Hematopoietic multipotent progenitor cell (in vitro differentiated cells): ENCODE results near the gene DLG3. TPM values are rescaled to one million over a fixed set of nuclear protein-coding genes. Genes with fewer than 3 reads are reported as not detected.
"Not testable (repeated sequence)": the region's sequence is repeated elsewhere in the genome, so short reads cannot be mapped to it uniquely, and the experiment has no call there.

Source experiments
- DNase-seq, 3 donors: peaks; one replicate each; pipeline ENCODE4 v3.0.0-alpha.2; 2011 to 2015; ENCODE audit warnings: low read depth in 2 of 3, low spot score in 2 of 3
- total RNA-seq: library from RNA; depleted of rRNA; stranded (reverse); fragments of >200 nt; gene quantifications from one replicate; pipeline ENCODE4 v1.2.3, GENCODE V29; 2012

Gene DLG3
- 6.7 TPM for total RNA-seq

DNA sequence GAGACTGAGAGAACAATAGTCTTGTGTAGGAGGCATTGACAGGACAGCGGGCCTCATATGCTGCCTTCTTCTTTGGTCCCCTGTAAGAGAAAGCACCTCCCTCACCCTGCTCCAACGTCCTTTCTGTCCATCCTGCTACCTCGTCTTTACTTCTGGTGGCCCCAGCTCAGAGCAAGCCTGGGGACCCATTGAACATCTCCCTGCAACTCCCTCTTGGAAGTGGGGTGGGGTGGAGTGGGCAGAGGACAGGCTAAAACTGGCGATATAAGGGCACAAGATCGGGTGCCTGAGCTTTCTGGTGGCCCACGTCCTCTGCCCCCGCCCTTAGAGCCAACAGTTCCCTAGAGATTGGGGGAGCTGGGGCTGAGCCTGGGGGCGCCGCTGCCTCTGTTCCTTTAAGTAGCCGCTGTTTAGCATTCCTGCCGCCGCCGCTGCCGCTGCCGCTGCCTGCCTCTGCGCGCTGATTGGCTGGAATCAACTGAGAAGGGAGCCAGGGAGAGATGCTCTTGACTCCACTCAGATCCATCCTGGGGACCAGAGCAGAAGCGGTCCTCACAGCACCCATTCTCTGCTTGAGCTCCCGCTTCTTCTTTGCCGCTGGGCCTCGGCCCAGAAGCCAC is at the start of gene DLG3:
DLG3 (plus strand) TSS at position 510 of the 620 bp plus-strand sequence. CDS start 367 bp downstream, outside the sequence.
- DNase-seq, result no peak

GRCh38 chrX:70398899-70399298 is 45.7 kb upstream of the DLG3 start:
- peak in 2 of 3 donors; percentile 4 to 7 for DNase-seq

GRCh38 chrX:70400181-70400580 is 44.5 kb upstream of the DLG3 start:
- not testable (repeated sequence) for DNase-seq

DNA sequence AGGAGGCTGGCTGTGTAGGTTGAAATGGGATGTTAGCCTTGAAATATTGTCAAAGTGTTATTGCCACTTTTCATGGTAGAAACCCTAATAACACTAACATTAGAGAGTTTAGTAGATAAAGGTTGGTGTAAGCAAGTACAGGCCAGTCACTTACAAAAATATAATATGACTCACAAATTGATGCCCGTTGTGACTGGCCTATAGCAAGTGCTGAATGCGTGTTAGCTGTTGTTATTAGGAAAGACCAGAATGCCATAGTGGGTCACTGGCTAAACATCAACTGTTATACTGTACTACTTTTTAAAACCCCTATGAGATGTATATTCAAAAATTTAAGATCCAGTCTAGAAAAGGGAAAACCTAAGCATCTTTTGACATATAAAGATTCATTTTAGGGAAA is 41.9 kb upstream of the DLG3 start:
- no peak for DNase-seq

DNA sequence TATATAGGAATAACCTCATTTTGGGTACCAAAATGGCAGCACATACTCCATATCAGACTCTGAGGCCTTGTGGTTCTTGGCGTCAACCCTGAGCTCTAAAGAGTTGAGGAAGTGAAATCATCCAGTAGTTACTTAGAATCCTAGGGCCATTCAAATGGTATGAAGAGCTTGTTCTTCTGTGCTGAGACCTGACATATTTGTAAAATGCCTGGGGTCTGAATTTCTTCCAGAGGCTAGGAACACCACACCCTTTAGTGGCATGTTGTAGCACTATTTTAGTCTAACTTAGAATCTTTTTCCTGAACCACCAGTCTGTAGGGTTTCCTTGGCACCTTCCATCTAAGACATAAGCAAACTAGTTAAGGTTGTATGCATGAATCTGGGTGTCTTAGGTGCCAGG is 39.6 kb upstream of the DLG3 start:
- no peak for DNase-seq

GRCh38 chrX:70410921-70411320 is 33.7 kb upstream of the DLG3 start:
- DNase-seq, result no peak

GRCh38 chrX:70411475-70411874 is 33.2 kb upstream of the DLG3 start:
- no peak for DNase-seq

DNA sequence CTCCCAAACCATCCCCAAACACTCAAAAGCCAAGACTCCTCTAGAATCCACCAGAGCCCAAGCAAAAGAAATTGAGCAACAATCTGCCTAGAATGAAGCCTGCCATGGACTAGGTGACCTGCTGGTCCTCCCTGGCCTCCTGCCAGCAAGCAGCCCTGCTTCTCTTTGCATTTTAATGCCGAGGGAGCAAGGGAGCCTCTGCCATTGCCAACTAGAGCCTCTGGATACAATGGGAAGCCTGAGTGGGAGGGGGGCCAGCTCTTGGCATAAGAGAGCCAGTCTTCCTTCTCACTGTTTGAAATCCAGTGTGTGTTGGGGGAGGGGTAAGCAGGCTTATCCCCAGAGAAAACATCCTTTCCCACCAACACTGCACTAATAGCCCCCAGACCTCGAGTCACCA is 23.0 kb upstream of the DLG3 start:
- no peak for DNase-seq

GRCh38 chrX:70422851-70423341 is 21.7 kb upstream of the DLG3 start, which contains the start of gene GDPD2:
TSS of gene GDPD2 (plus strand) at chrX:70423314. CDS start at chrX:70424985, 1,671 bp downstream.
- peak in 2 of 3 donors; percentile 47 to 55 for DNase-seq

DNA sequence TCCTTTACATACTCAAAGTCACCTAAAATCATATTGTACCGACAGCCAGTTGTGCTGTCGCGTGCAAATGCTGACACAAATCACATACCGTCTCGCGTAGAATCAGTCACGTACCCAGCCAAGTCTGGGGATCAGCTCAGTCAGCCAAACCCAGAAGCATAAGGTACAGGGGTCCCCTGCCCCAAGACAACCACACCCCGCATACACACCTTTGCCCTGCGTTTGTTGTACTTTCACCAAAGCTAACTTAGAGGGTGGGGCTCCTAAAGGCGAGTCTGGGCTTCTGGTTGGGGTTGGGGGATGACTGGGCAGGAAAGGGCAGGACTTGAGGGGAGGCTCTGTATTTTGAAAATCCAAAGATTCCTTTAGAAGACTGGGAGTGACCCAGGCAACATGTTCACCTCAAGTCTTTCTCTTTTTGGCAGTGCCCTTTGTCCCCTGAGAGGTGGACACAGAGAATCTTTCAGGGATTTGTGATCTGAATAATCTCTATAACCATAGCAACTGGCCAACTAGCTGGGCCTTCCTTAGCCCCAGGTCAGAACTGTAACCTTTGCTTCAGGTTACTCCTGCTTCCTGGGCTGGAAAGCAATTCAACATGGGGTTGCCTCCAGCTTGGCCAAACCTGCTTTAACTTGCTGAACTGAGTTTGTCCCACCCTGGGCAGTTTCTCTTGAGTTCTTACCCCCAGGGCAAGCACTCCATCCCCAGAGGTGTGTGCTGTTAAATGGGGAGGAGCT is 20.5 kb upstream of the DLG3 start:
- DNase-seq, result no peak

DNA sequence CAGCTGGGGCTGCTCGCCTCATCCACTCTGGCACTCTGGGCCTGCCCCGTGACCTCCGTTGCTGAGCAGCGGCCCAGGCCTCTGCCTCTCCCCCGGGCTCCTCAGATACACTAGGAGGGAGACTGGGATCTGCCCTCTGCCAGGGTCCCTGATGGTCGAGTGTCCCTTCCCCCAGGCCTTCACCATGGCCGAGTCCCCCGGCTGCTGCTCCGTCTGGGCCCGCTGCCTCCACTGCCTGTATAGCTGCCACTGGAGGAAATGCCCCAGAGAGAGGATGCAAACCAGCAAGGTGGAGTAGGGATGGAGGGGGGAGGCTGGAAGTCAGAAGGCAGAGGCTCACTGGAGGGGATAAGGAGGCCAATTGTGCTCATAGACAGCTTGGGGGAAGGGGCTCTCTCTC is 19.8 kb upstream of the DLG3 start:
- no peak for DNase-seq

- DNase-seq, result no peak
Measured at GRCh38 chrX:70426286-70427278, 18.1 kb upstream of the DLG3 start.

- DNase-seq, result no peak
Measured at GRCh38 chrX:70427365-70427764, 17.3 kb upstream of the DLG3 start.

DNA sequence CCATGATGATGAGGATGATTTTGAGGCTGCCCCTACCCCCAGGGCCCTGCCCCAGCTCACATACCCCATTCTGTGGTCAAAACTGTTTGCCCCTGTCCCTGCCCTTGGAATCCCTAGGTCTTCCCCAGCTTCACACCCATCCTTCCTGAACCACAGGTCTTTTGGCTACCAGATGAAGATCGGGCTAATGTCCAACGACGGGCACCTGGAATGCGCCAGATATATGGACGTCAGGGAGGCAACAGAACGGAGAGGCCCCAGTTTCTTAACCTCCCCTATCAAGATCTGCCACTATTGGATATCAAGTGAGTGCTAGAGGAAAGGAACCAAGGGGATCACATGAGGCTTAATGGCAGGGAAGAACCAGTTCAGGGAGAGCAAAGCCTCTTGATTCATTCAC is 14.9 kb upstream of the DLG3 start:
- DNase-seq, result no peak

DNA sequence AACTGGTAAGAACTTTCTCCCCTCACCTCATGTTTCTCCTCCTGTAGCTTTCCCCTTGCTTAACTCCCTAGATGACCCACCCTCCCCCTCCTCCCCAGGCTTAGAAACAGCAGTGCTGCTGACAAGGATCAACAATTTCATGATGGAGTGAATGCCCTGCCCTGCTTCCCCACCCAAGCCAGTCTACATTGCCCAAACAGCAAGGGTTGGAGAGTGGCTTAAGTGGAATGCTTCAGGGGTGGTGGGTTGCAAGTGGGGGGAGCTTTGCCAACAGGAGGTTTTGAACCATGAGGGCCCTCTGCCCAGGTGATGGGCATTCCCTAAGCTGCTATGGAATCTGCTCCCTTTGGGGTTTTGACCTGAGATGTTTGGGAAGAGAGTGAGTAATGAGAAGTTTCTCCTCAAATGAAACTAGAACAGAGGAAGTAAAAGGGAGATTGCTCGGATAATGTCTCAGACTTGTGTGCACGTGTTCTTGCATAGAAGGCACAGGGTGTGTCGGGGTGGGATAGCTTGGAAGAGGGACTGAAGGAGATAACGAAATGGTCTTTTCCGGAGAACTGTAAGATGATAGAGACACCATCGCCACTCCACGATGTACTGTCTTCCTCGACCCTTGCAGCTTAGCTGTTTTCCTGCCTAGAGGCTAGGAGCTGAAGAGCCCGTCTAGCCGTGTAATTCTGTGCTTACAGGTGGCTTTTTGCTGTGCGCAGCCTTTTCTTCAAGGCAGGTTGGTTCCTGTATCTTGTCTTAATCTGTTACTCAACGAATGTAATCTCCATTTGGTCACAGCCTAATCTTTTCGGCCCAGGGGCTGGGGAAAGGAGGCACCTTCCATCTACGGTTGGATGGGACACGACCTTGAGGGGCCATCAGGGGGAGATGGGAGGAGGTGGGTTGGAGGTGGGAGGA is 11.4 kb upstream of the DLG3 start:
- DNase-seq, result no peak

DNA sequence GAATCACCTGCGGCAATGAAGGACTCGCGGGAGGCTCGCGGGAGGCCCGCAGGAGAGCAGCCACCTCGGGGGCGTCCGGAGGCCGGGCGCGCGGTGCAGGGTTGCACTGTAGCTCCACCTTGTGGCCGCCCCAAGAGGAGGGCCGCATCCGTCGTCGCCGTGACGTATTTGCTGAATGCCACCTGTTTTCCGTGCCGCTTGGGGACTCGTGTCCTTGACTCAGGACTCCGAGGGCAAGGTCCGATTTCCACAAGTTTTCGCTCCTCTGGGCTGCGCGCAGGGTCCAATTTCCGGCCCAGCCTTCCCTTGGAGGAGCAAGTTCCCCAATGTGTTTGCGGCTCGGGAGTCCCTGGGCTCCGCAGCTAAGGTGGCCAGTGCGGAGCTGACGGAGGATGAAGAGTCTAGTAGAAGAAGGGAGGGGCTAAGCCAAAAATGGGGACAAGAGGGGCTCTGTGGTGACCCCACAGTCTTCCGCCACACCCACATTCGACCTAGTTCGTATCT is 10.7 kb upstream of the DLG3 start:
- DNase-seq, result peak; percentile 55 to 65 (median 61)

- no peak for DNase-seq
Measured at GRCh38 chrX:70434352-70434866, 10.2 kb upstream of the DLG3 start.

DNA sequence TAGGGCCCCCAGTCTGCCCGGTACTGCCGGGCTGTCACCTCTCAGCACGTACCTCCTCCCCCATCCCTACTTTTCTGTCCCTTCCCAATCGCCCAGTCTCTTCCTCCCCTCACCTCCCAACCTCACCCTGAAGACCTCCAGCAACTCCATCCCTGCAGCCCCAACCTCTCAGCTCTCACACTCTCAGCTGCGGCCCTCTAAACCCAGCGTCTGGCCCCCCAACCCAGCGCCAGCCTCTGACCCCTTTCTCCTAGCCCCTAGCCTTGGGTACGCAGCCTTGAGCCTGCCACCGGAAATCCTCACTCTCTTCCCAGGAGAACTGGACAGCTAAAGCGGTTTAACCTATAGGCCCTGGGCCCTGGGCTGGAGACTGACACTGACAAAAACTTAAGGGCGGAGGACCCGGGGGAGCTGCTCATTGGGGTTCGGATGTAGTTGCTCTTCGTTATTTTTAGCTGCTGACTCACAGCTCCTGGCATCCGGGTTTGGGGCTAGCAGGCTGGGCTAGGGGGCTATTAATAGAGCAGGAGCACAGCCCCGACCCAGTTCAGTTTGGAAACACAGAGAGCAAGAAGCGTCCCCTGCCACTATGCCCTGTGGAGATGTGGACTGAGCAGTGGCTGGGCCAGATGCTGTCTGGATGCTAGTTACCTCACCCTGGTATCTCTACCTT is 9.6 kb upstream of the DLG3 start:
- DNase-seq, result peak in 2 of 3 donors; percentile 44 to 46

DNA sequence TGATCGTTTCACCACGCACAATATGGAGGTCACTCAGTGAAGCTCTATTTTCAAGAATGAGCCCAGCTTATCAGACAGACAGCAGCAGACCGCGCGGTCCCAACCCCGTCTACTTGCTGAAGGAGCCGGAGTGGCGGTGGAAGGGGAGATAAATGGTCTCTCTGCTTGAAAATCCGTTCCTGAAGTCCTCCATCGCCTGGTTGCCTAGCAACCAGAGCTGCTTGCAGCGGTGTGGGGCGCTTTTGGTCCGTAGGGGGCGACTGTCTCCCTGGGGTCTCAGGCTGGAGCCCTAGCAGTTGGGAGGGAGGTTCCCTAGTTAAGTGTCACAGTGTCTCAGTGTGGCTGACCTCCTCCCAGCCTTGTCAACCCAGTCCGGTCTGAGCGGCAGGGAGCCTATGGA is 8.3 kb upstream of the DLG3 start:
- peak in 1 of 3 donors; percentile 44 for DNase-seq
